GM21619 (cell line): ENCODE measurements around the gene NOXA1.
"Not testable (repeated sequence)": the region's sequence is repeated elsewhere in the genome, so short reads cannot be mapped to it uniquely, and the experiment has no call there.

ENCODE experiments used
- ATAC-seq: cut with Tn5 transposase; IDR thresholded peaks from one replicate; pipeline ENCODE4 v1.9.1; 2021; ENCODE audit not compliant: unreplicated experiment

Gene NOXA1, protein sequence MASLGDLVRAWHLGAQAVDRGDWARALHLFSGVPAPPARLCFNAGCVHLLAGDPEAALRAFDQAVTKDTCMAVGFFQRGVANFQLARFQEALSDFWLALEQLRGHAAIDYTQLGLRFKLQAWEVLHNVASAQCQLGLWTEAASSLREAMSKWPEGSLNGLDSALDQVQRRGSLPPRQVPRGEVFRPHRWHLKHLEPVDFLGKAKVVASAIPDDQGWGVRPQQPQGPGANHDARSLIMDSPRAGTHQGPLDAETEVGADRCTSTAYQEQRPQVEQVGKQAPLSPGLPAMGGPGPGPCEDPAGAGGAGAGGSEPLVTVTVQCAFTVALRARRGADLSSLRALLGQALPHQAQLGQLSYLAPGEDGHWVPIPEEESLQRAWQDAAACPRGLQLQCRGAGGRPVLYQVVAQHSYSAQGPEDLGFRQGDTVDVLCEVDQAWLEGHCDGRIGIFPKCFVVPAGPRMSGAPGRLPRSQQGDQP

DNA sequence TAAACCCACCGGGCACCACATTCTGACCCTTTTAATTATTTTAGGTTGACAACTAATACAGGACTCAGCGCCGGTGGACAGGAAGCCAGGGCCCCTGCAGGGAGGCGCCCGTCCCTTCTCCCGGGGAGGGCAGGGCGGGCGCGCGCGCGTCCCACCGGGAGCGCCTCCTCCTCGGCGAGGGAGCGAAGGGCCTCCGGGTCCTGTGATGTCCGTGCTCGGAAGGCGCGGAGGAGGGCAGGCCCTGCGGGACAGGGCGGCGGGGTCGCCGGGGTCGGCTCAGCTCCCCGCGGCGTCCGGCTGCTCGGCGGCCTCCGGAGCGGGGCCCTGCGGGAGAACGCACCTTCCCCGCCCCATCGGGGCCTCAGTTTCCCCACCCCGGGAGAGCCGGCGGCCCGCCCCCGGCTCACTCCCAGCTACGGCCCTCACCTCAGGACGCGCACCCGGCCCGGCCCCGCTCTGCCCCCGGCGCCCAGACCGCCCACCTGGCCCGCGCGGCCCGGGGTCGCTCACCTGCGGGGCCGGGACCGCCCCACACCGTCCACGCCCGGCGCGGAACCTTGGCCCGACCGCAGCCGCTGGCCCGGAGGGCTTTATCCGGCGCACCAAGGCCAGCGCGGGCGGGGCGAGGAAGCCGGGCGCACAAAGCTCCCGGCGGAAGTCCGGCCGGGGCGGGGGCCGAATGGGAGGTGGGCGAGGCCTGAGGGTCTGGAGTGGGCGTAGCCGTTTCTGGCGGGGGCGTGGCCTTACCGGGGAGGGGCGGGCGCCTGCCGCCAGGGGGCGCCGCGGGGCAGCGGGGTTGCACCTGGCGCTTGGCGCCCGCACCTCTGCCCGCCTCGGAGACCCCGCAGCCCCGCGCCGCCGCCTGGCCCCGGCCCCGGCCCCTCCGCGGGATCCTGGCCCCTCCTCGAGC, at the start of gene NOXA1, which contains the start of gene EXD3:
Gene NOXA1 (plus strand): TSS at position 790 of the 910 bp plus-strand sequence. CDS start 137 bp downstream, outside the sequence.
Gene EXD3 (minus strand): TSS at position 559 of the 910 bp plus-strand sequence. CDS start 27,805 bp downstream, outside the sequence.
- peak; percentile 71 for ATAC-seq

GRCh38 chr9:137373611-137373980, 49.6 kb upstream of the NOXA1 start:
- no peak for ATAC-seq

- no peak for ATAC-seq
Observed at GRCh38 chr9:137374131-137374845, 48.9 kb upstream of the NOXA1 start.

DNA sequence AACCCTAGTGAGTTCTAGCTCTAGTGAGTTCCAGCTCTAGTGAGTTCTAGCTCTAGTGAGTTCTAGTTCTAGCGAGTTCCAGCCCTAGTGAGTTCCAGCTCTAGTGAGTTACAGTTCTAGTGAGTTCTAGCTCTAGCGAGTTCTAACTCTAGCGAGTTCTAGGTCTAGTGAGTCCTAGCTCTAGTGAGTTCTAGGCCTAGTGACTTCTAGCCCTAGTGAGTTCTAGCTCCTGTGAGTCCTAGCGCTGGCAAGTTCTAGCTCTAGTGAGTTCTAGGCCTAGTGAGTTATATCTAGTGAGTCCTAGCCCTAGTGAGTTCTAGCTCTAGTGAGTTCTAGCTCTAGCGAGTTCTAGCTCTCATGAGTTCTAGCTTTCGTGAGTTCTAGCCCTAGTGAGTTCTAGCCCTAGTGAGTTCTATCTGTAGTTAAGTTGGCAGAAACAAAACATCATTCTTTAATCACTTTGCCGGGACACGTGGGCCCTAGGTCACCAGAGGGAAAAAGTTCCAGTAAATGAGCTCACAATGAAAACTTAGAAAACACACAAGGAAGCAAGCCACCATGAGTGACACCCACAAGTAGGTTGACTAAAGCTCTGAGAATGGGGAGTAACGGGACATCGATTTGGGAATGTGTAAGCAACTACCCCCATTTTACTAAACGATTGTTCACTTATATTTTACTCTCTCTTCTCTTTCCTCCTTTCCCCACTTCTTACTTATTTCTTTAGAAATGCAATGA, 47.7 kb upstream of the NOXA1 start:
- ATAC-seq = no peak

DNA sequence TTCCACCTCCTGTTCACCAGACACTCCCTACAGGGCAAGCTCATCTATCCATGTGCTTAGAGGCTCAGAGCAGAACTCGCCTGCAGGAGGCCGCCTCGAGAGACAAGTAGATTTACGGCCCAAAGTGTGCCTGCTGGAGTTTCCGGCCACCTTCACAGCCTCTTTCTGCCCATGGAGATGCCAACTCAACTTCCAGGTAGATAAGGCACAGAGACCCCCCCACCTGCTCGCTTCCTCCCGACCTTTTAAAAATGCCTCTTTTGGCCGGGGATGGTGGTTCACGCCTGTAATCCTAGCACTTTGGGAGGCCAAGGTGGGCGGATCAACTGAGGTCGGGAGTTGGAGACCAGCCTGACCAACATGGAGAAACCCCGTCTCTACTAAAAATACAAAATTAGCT, 46.8 kb upstream of the NOXA1 start:
- ATAC-seq = no peak

- ATAC-seq = not testable (repeated sequence)
Observed at GRCh38 chr9:137378688-137379410, 44.3 kb upstream of the NOXA1 start.

DNA sequence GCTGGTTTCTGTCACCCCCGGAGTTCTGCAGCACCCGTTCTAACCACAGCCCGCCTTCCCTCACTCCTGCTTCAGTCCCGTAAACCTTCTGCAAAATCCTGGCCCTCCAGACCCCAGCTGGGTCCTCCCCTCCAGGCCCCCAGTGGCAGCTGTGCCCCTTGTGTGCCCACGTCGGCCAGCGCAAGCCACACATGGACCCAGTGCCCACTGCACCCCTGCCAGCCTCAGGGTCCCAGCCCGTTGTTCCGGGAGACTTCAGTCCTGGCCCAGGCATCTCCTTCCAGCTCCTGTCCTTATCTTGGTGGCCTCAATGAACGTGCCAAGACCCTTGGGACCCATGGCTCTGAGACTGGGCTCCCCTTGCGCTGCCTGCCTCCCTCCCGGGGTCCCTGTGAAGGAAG, 43.4 kb upstream of the NOXA1 start:
- no peak for ATAC-seq

GRCh38 chr9:137380171-137380570, 43.0 kb upstream of the NOXA1 start:
- ATAC-seq = no peak

DNA sequence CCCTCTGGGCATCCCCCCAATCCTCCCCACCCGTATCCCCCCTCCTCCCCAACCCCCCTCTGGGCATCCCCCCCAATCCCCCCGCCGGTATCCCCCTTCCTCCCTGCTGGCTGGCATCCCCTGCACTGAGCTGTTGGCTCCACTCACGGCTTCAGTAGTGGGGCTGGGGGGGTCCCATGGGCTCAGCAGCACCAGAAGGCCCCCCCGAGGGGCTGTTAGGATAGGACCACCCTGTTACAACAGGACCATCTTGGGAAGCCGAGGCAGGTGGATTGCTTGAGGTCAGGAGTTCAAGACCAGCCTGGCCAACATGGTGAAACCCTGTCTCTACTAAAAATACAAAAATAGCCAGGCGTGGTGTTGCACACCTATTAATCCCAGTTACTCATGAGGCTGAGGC, 42.6 kb upstream of the NOXA1 start:
- no peak for ATAC-seq

DNA sequence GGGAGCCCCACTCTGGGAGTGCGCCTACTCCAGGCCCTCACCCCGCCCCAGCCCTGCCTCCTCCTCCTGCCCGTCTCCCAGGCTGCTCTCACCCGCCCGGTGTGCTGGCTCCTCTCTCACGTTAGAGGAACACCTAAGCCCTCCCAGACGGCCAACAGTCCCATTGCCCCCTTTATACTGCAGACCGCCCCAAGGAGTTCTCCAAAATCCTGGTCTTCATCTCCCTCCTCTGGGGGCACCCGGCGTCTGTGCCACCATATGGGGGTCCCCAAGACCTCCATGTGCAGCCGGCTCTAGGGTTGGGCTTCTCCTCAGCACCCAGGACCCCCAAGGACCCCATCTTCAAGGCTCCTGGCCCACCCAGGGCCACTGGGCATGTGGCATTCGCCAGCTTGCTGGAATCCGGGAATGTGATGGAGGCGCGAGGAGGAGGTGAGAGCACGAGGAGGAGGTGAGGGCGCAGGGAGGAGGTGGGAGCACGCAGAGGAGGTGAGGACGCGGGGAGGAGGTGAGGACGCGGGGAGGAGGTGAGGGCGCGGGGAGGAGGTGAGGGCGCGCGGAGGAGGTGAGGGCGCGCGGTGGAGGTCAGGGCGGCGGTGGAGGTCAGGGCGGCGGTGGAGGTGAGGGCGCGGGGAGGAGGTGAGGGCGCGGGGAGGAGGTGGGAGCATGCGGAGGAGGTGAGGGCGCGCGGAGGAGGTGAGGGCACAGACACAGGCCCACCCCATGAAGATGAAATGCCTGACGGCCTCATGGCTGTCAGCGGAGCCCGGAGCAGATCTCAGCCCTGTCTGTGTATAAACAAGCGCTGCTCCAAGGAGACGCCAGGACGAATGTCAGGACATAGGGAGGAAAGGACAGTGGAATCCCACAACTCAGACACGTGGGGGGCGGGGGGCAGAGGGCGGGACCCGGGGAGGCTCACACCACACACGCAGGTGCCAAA, 41.4 kb upstream of the NOXA1 start:
- ATAC-seq = no peak

DNA sequence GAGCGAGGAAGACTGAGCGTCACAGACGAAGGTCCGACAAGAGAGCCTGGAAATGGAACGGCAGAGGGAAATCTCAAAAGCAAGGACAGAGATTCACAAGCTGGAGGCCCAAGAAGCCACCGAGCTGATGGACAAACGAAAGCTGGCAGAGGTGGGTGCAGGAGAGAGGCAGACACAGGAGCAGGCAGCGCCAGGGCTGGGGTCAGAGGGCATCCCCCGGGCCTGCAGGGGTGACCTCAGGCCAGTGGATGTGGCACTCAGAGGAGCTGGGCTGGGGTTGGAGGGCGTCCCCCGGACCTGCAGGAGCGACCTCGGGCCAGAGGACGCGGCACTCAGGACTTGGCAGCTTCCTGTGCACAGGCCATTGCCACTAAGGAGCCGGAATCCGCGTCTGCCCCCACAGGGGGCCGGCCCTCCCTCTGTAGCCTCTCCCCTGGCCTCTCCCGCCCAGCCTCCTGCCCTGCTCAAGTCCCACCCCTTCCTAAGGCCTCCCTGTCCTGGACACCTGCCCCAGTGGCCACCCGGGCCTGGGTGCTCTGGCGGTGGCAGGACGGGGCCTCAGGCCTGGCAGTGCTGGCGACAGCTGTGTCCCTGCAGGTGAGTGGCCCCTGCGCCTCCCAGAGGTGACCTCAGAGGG, 40.6 kb upstream of the NOXA1 start:
- no peak for ATAC-seq

DNA sequence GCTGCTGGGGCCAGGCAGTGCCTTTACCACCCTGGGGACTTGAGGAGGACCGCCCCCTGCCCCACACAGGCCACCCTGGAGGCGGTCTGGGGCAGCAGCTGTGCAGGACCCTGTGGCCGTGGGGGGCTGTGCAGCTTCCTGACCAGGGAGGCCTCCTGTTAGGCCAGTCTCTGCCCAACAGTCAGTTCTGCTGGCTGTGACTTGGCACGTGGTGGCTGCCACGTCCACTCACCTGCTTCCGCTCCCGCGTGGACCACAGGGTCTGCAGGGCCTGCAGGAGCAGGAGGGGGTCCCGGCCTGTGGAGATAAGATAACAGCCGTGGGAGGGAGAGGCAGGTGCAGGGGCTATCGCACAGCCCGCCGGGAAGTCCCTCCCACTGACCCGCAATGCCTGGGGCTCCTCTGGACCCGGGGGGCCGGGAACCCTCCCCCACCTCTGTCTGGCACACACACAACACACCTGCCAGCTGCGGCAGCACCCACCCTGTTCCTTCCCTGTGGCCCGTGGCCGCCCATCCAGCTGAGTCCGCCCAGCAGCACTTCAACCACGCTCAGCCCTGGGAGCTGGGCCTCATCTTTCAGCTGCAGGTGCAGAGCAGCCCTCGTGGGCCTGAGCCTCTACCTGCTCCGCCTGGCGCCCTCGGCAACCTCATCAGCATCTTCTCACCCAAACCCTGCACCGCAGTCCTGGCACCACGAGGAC, 40.0 kb upstream of the NOXA1 start:
- no peak for ATAC-seq

GRCh38 chr9:137383784-137384756, 39.1 kb upstream of the NOXA1 start:
- no peak for ATAC-seq

DNA sequence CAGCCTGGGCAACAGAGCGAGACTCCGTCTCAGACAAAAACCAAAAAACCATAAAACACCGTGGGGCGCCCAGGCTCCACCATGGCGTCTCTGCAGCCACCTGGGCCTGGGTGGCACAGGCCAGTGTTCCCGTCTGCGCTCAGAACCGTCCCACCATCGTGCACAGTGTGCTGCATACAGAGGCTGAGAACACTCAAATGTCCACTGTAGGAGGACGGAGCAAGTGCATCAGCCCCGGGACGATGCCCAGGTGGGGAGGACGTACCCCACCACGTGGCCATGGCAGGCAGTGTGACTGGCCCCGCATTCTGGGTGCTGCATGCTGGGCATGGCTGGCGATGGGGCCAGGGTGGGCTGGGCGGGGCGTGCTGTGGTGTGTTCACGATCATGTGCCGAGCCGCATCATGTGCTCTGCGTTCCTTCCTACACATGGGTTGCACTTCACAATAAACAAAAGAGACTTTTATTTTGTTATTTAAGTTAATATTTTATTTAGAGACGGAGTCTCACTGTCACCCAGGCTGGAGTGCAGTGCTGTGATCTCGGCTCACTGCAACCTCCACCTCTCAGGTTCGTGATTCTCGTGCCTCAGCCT, 38.0 kb upstream of the NOXA1 start:
- ATAC-seq = no peak

- ATAC-seq = not testable (repeated sequence)
Observed at GRCh38 chr9:137386507-137387113, 36.6 kb upstream of the NOXA1 start.
